Measurements from ENCODE around the gene ABHD14A. TPM values are rescaled to one million over a fixed set of nuclear protein-coding genes. Genes with fewer than 3 reads are reported as not detected.

The ABHD14A gene
- total RNA-seq, 4 donors from 2014 or later: 1.8 to 16.6 (median 10.5) TPM

DNA sequence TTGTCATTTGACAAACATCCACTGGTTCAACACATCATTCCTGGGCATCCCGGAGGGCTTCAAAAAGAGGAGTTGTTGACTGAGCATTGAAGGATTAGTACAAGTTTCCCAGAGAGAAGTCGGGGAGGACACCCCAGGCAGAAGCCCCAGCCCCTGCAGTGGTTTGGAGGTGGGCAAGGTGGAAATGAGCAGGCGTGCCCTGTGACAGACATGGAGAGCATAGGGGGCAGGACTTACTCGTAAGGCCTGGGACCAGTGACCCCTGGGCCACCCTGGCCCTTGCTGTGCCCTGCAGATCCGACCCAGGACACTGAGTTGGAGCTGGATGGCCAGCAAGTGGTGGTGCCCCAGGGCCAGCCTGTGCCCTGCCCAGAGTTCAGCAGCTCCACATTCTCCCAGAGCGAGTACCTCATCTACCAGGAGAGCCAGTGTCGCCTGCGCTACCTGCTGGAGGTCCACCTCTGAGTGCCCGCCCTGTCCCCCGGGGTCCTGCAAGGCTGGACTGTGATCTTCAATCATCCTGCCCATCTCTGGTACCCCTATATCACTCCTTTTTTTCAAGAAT, 26.8 kb upstream of the ABHD14A start:
- Histone ChIP-seq H3K27me3 (no peaks in the 10 kb centered on the region), H3K4me1 (no peaks in the 10 kb centered on the region), H3K9me3 (no peaks in the 10 kb centered on the region), H3K4me3 (no peak overlapping the region), H3K36me3 (no peaks in the 10 kb centered on the region), H3K27ac (no peak overlapping the region)
- intact Hi-C loops (cut with DNase I; ENCODE audit: low total_unique reads): no loop called here
- no peak for DNase-seq
- no peak for TF ChIP-seq CTCF (IDR thresholded peaks at IDR 0.05)
- no peak for TF ChIP-seq POLR2A (IDR thresholded peaks at IDR 0.05)

DNA sequence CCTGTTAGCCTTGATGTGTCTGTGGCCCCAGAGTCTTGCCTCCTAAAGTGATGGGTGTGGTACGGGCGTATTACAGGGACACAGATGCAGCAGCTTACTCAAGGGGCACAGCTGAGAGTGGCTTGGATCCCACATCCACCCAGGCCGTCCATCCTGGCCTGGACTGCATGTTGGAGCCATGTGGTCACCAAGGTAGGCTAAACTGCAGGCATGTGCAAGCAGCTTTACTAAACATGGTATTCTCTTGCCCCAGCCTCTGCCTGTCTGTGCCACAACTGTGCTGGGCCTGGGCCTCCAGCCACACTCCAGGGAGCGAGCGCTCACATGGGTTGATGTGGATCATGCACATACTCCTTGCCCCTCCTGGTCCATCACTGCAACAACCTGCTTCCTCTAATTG, 25.7 kb upstream of the ABHD14A start:
- no peaks in the 10 kb centered on the region for H3K36me3 ChIP-seq
- H3K27ac ChIP-seq: no peak overlapping the region
- intact Hi-C loops (cut with DNase I; ENCODE audit: low total_unique reads): no loop called here
- no peaks in the 10 kb centered on the region for H3K27me3 ChIP-seq
- DNase-seq: no peak
- H3K4me3 ChIP-seq: no peak overlapping the region
- TF ChIP-seq CTCF (IDR thresholded peaks at IDR 0.05): no peak
- TF ChIP-seq POLR2A (IDR thresholded peaks at IDR 0.05): no peak
- H3K9me3 ChIP-seq: no peaks in the 10 kb centered on the region
- no peaks in the 10 kb centered on the region for H3K4me1 ChIP-seq

- Histone ChIP-seq H3K27me3 (no peaks in the 10 kb centered on the region), H3K9me3 (no peaks in the 10 kb centered on the region), H3K36me3 (no peaks in the 10 kb centered on the region), H3K4me1 (no peaks in the 10 kb centered on the region), H3K27ac (no peak overlapping the region), H3K4me3 (no peak overlapping the region)
- no peak for DNase-seq
- intact Hi-C loops (cut with DNase I; ENCODE audit: low total_unique reads): no loop called here
- no peak for TF ChIP-seq CTCF (IDR thresholded peaks at IDR 0.05)
- no peak for TF ChIP-seq POLR2A (IDR thresholded peaks at IDR 0.05)
Measured at GRCh38 chr3:51950899-51951298, 24.0 kb upstream of the ABHD14A start.

DNA sequence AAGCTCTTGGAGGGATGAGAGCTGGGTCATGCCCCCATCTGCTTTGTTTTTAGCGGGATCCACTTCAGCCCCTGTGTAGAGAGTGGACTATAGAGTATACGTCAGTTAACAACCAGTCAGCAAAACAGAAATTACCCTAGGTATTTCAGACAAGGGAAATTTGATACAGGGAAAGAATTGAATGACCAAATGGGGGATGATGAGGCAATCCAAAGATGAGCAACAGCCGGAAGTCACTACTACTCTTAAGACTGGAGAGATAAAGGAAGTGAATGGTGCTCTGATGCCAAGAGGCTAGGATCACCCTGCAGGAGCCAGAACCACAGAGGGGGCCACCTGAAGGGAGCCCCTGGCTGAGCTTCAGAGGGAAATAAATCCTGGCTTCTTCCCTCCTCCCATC, 21.4 kb upstream of the ABHD14A start:
- DNase-seq: no peak
- no peaks in the 10 kb centered on the region for H3K27me3 ChIP-seq
- intact Hi-C loops (cut with DNase I; ENCODE audit: low total_unique reads): no loop called here

GRCh38 chr3:51954105-51954504, 20.8 kb upstream of the ABHD14A start:
- TF ChIP-seq POLR2A (IDR thresholded peaks at IDR 0.05): no peak
- TF ChIP-seq CTCF (IDR thresholded peaks at IDR 0.05): no peak
- no peak for DNase-seq
- no peaks in the 10 kb centered on the region for H3K4me1 ChIP-seq
- H3K36me3 ChIP-seq: no peaks in the 10 kb centered on the region
- no peaks in the 10 kb centered on the region for H3K9me3 ChIP-seq
- no peak overlapping the region for H3K27ac ChIP-seq
- H3K27me3 ChIP-seq: no peaks in the 10 kb centered on the region
- intact Hi-C loops (cut with DNase I; ENCODE audit: low total_unique reads): no loop called here
- no peak overlapping the region for H3K4me3 ChIP-seq

More for the DNA sequence above, 21.4 kb upstream of the ABHD14A start:
- Histone ChIP-seq H3K36me3 (no peaks in the 10 kb centered on the region), H3K4me1 (no peaks in the 10 kb centered on the region), H3K27ac (no peak overlapping the region), H3K4me3 (no peak overlapping the region), H3K9me3 (no peaks in the 10 kb centered on the region)
- TF ChIP-seq POLR2A (IDR thresholded peaks at IDR 0.05) (no peak), CTCF (IDR thresholded peaks at IDR 0.05) (no peak)

Data from uterus (tissue), 4 donors.